Prostate gland (tissue), 2 donors: ENCODE data around the gene SSUH2.

Experiments used
- POLR2A ChIP-seq: fragments of 450-650 bp; IDR thresholded peaks from one replicate; pipeline ENCODE4 v1.6.1; 2016; ENCODE audit warnings: antibody characterized with exemption, mild to moderate bottlenecking
- TF ChIP-seq, protein P1 (sequence below), 4 experiments: fragments of 200-600 bp in 2 of 4; fragments of 450-650 bp in 2 of 4; sonication (generic) in 2 of 4; IDR thresholded peaks; 1 replicate in 3 of 4; 2 replicates in 1 of 4; pipeline ENCODE4 v1.5.1; 2016 to 2019; ENCODE audit warnings: antibody characterized with exemption in 4 of 4, mild to moderate bottlenecking in 2 of 4, moderate library complexity in 2 of 4

DNA sequence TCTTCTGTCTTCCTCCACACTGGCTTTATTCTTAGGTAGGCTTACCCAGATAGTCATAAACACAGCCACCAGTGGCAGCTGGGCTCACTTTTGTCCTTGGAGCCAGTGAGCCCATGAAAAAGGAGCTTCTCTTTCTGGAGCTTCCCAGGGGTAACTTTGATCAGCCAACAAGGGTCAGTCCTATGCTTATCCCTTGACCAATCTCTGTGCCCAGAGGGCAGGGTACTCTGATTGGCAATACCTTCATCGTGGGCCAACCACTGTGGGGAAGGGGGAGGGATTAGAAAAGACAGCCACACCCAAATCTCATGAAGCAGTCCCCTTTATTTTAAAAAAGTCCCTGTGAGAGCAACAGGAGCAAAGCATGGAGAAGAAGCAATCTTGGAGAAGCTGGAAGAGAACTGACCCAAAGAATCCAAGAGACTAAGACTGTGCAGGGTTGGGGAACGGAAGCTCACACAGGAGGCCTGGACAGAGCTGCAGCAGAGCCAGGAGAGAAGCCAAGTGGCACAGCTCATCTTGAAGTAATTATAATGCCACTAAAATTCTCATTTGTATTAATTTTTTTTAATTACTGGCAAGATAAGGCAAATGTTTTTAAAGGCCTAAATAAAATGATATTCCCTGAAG, 70.4 kb downstream of the SSUH2 start:
- TF ChIP-seq, protein P1, sequence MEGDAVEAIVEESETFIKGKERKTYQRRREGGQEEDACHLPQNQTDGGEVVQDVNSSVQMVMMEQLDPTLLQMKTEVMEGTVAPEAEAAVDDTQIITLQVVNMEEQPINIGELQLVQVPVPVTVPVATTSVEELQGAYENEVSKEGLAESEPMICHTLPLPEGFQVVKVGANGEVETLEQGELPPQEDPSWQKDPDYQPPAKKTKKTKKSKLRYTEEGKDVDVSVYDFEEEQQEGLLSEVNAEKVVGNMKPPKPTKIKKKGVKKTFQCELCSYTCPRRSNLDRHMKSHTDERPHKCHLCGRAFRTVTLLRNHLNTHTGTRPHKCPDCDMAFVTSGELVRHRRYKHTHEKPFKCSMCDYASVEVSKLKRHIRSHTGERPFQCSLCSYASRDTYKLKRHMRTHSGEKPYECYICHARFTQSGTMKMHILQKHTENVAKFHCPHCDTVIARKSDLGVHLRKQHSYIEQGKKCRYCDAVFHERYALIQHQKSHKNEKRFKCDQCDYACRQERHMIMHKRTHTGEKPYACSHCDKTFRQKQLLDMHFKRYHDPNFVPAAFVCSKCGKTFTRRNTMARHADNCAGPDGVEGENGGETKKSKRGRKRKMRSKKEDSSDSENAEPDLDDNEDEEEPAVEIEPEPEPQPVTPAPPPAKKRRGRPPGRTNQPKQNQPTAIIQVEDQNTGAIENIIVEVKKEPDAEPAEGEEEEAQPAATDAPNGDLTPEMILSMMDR (IDR thresholded peaks at IDR 0.05) = no peak
- no peak for TF ChIP-seq POLR2A
